Measurements from ENCODE around the gene LAMB3. TPM values are rescaled to one million over a fixed set of nuclear protein-coding genes. Genes with fewer than 3 reads are reported as not detected.

LAMB3 gene
- total RNA-seq, 2 experiments from 2014 or later, result 3.1 to 4.2 TPM

DNA sequence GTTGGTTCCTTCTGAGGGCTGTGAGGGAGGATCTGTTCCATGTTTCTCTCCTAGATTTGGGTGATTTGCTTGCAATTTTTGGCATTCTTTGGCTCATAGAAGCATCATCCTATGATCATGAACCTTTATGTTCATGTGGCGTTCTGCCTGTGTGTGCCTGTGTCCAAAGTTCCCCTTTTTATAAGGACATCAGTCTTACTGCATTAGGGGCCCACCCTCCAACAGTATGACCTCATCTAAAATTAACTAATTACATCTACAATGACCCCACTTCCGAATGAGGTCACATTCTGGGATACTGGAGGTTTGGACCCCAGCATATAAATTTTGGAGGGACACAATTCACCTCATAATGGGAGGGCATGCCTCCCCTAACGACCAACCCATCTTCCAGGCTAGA lies 81.5 kb downstream of the LAMB3 start:
- intact Hi-C loops (cut with DNase I, micrococcal nuclease), result no loop called here
- ATAC-seq, result no peak
- CTCF ChIA-PET, result interaction anchor here (0.5 to 2.3 kb wide), 10 partner anchors 8 to 275 kb away, joined by 3 to 12 read pairs (median 6); partner anchors contain the start of gene CAMK1G
- Mint-ChIP-seq H3K36me3 (ENCODE audit: low read depth) (no peaks in the 10 kb centered on the region), H3K27me3 (peaks cover 16% of the 10 kb centered on the region), H3K4me1 (peaks cover 21% of the 10 kb centered on the region), H3K4me3 (no peak overlapping the region), H3K27ac (no peak overlapping the region), H3K9me3 (ENCODE audit: low read depth) (no peaks in the 10 kb centered on the region)
- no peak for DNase-seq
- POLR2A ChIA-PET, result no interaction called here

GRCh38 chr1:209569455-209570207 lies 82.6 kb downstream of the LAMB3 start:
- Mint-ChIP-seq H3K4me3 (peak overlapping the region; percentile 8), H3K27ac (no peak overlapping the region)

DNA sequence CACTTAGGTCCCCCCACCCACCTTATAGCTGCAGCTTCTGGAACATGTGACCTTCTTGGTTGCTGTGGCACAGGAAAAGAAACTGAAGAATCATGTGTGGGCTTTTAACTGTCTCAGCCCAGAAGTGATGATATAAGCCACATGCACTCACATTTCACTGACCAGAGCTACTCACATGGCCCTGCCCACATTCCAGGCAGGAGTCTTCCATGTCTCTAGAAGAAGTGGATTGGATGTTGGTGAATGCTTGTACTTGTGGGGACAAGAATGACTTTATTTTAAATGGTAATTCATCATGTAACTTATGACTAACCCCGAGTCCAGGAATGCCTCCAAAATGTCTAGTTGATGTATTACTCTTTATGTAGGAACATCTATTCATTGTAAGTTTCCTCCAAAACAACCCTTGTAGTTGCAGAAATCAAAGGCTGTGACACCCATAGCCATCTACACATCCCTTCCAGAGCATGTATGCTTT lies 84.5 kb downstream of the LAMB3 start:
- Mint-ChIP-seq H3K27ac (no peak overlapping the region), H3K4me1 (peaks cover 21% of the 10 kb centered on the region), H3K36me3 (ENCODE audit: low read depth) (no peaks in the 10 kb centered on the region), H3K27me3 (peaks cover 12% of the 10 kb centered on the region), H3K9me3 (ENCODE audit: low read depth) (no peaks in the 10 kb centered on the region), H3K4me3 (no peak overlapping the region)
- ChIA-PET POLR2A (interaction anchor here (0.6 kb wide), 1 partner anchor 142 kb away, joined by 3 read pairs; no protein-coding TSS in a partner anchor), CTCF (interaction anchor here (0.9 to 4.6 kb wide), 17 partner anchors 8 to 364 kb away, joined by 3 to 34 read pairs (median 4); no protein-coding TSS in a partner anchor)
- intact Hi-C loops (cut with DNase I, micrococcal nuclease), result loop anchor here (2.0 to 5.0 kb wide), 2 partner anchors 365 to 915 kb away; no protein-coding TSS in a partner anchor
- peak; percentile 21 for ATAC-seq
- no peak for DNase-seq

More at GRCh38 chr1:209569455-209570207, 82.6 kb downstream of the LAMB3 start:
- ChIA-PET POLR2A (no interaction called here), CTCF (interaction anchor here (0.5 to 2.3 kb wide), 41 partner anchors 9 to 419 kb away, joined by 3 to 16 read pairs (median 5); partner anchors contain the start of genes CAMK1G, TRAF3IP3 and UTP25)
- Mint-ChIP-seq H3K4me1 (peaks cover 21% of the 10 kb centered on the region), H3K27me3 (peaks cover 16% of the 10 kb centered on the region), H3K36me3 (ENCODE audit: low read depth) (no peaks in the 10 kb centered on the region), H3K9me3 (ENCODE audit: low read depth) (no peaks in the 10 kb centered on the region)
- intact Hi-C loops (cut with DNase I, micrococcal nuclease), result loop anchor here (1.0 to 5.0 kb wide), 4 partner anchors 58 to 367 kb away; no protein-coding TSS in a partner anchor
- ATAC-seq (peak; percentile 38), DNase-seq (peak; percentile 89)

- DNase-seq, result peak; percentile 88
- Mint-ChIP-seq H3K4me3 (no peak overlapping the region), H3K27me3 (peaks cover 9% of the 10 kb centered on the region), H3K9me3 (ENCODE audit: low read depth) (no peaks in the 10 kb centered on the region), H3K27ac (no peak overlapping the region), H3K36me3 (ENCODE audit: low read depth) (no peaks in the 10 kb centered on the region), H3K4me1 (peaks cover 21% of the 10 kb centered on the region)
- peak; percentile 89 for ATAC-seq
- CTCF ChIA-PET, result interaction anchor here (0.6 to 4.6 kb wide), 38 partner anchors 9 to 726 kb away, joined by 3 to 34 read pairs (median 4); partner anchors contain the start of gene CAMK1G
- intact Hi-C loops (cut with DNase I, micrococcal nuclease), result loop anchor here (1.0 to 5.0 kb wide), 3 partner anchors 363 to 913 kb away; no protein-coding TSS in a partner anchor
- POLR2A ChIA-PET, result no interaction called here
These were observed 86.2 kb downstream of the LAMB3 start for GRCh38 chr1:209565759-209566678.

Small RNA genes lying within 50 kb of the gene (microRNA-seq; reads per million reads assigned to microRNA genes)
- gene MIR4260 (ENCODE audit: borderline replicate concordance), result not detected

Other genes with a start within 250 kb of the LAMB3 start
- gene CAMK1G, start 68.7 kb downstream of the LAMB3 start, total RNA-seq, result under 1 TPM; 0.09 to 0.23 TPM
- gene G0S2, start 23.0 kb upstream of the LAMB3 start, total RNA-seq, result 10 to 100 TPM; 21.9 to 22.8 TPM
- gene HSD11B1, start 52.4 kb upstream of the LAMB3 start, total RNA-seq, result 1 to 10 TPM; 4.5 to 5.7 TPM
- 100 to 1,000 TPM; 136 to 138 TPM for gene TRAF3IP3, start 103.6 kb upstream of the LAMB3 start, total RNA-seq
- 1 to 10 TPM; 3.7 to 4.3 TPM for gene C1orf74, start 132.1 kb upstream of the LAMB3 start, total RNA-seq
- gene IRF6, start 153.7 kb upstream of the LAMB3 start, total RNA-seq, result under 1 TPM; 0.11 to 0.14 TPM
- 10 to 100 TPM in 1 of 2 experiments, 1 to 10 TPM in 1; 9.4 to 10.4 TPM for gene UTP25, start 175.5 kb upstream of the LAMB3 start, total RNA-seq